Activated CD8-positive, alpha-beta memory T cell treated with anti-CD3 and anti-CD28 coated beads for 1 hour (primary cell): ENCODE measurements around the gene CELF4.

Experiments
- DNase-seq, 2 donors: peaks; one replicate each; pipeline ENCODE4 v3.0.0-alpha.2; 2020; ENCODE audit warnings: low read depth in 1 of 2; ENCODE audit errors: extremely low read depth in 1 of 2

CELF4 gene

GRCh38 chr18:37574113-37574512 lies 8.5 kb upstream of the CELF4 start:
- DNase-seq, result no peak

DNA sequence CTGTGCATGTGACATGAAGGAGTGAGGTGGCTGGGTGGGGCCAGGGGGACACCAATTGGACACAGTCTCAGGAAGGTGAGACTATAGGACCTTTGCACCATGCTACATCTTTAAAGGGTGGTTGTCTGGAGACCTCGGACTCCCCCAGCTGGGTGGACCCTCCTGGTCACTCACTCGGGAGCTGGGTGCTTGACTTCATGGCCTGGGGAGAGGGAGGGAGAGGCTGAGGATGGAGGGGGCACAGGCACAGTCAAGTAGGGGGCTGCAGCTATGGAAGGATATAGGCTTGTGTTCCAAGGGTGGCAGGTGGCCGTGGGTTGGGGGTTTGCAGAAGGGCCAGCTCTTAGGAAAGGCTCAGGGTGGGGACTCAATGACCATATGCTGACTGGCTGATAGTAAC lies 7.1 kb upstream of the CELF4 start:
- no peak for DNase-seq

DNA sequence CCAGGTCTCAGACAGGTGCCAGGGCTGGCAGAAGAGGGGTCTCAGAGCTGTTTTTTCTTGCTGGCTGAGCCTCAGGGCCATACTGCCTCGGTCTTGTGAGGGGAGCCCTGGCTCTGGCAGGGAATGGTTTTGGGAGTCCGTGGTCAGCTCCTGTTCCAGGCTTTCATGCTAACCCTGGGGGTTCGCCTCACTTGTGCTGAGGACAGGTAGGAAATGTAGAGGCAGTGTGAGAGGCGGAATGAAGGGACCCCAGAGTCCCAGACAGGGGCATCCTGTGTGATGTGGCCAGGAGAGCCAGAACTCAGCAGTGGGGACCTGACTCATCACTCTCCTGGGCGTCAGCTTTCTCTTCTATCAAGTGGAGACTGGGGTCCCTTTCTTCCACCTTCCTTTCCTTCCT lies 5.7 kb upstream of the CELF4 start:
- no peak for DNase-seq

- no peak for DNase-seq
Measured at GRCh38 chr18:37570336-37570930, 4.8 kb upstream of the CELF4 start.

- DNase-seq, result no peak
Measured at GRCh38 chr18:37568671-37569070, 3.1 kb upstream of the CELF4 start.

- DNase-seq, result no peak
Measured at GRCh38 chr18:37567994-37568359, 2.4 kb upstream of the CELF4 start.

DNA sequence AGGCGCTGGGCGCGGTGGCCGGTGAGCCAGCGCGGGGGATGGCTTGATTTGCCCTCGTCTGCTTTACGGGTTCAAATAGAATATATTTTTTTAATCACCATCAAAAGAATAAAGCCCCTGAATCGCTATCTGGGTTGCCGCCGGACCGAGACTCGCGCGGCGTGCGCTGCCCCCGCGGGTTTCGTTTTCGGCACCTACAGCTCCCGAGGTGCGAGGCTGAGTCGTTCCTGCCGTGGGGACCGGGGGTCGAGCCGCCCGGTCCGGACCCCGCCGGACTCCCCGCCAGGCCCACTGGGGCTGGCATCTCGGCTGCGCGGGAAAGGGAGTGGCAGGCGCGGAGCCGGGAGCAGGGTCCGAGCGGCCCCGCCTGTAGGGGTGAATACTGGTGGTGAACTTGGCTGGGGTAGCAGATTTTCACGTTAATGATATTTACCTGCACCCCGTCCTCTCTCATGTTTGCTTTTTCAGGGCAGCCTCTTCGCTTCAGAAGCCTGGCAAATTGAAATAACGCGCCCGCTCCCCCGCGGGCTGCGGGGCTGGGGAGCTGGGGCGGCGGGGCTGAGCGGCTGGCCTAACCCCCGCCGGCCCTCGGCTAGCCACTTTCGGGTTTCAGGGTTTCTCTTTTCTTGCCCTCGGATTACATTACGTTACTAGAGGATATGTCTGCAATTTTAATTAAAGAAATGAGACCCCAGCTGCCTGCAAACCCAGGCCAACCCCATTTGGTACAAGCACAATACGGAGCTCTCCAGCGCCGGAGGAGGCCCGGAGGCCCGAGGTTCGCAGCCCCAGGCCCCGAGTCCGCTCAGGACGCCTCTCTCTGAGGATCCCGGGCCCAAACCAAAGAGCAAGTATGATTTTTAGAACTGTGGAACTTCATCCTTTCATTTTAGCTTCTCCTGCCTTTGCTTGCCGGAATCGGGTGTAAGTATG lies 1.7 kb upstream of the CELF4 start:
- DNase-seq, result no peak

DNA sequence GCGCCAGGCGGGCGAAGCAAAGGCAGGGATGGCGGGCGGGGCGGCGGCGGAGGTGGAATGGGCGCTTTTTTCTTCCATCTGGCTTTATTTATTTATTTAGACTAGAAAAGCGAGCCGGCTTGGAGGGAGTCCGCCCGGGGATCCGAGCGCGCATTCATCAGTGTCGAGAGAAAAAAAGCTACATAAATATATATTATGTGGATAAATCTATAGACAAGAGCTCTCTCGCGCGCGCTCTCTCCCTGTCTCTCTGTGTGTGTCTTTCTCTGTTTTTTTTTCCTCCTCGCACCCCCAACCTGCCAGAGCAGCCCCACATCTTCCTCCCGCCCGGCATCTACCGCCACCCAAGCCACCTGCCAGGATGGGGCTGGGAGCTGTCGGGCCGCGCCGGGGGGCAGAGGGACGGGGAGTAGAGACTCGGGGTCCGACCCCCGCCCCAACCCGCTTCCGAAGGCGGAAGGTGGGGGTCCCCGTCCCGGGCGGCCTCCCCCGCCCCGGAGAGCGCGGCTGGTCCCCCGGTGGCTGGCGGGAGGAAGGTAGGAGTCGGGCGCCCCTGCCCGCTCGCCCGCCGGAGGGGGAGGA lies 972 bp upstream of the CELF4 start:
- no peak for DNase-seq

DNA sequence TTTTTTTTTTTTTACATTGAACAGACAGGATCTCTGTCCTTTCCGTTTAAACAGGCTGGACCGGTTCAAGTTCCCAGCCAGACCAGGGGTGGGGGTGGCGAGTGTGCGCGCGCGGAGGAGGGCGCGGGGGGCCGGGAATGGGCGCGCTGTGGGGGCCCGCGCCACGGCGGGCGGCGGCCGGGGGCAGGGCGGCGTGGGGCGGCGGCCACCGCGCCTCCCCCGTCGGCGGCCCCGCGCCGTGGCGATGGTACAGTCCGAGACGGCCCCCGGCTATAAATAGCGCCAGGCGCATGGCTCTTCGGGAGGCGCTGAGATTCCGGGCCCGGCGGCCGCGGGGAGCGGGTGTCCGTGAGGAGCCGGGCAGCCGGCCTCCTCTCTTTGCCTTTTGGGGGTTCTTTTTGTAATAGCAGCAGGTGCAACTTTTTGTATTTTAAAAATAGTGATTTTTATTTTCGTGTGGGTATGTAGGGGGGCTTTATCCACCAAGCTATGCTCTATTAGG lies 430 bp upstream of the CELF4 start:
- no peak for DNase-seq

GRCh38 chr18:37564711-37565100 lies 892 bp downstream of the CELF4 start:
- no peak for DNase-seq

- no peak for DNase-seq
Measured at GRCh38 chr18:37563931-37564392, 1.6 kb downstream of the CELF4 start.

GRCh38 chr18:37561986-37562385 lies 3.6 kb downstream of the CELF4 start:
- DNase-seq, result no peak

DNA sequence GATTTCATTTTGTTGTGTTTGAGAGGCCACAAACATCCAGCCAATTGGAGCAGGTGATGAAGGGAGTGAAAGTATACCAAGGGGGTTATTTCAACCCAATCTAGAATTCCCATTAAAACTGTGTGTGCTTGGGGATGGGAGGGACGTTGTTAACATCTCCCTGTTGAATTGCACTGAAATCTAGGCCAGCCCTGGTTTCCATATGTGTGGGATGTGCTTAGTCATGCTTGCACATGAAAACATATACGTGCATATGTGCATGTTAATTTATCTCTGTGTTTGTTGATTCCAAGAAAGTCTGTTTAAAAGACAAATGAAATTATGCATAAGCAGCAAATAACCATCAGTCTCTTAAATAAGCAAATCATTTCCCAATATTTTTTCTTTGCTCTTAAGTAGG lies 5.6 kb downstream of the CELF4 start:
- no peak for DNase-seq

GRCh38 chr18:37559194-37559593 lies 6.4 kb downstream of the CELF4 start:
- DNase-seq, result no peak

GRCh38 chr18:37554399-37554787 lies 11.2 kb downstream of the CELF4 start:
- DNase-seq, result no peak

DNA sequence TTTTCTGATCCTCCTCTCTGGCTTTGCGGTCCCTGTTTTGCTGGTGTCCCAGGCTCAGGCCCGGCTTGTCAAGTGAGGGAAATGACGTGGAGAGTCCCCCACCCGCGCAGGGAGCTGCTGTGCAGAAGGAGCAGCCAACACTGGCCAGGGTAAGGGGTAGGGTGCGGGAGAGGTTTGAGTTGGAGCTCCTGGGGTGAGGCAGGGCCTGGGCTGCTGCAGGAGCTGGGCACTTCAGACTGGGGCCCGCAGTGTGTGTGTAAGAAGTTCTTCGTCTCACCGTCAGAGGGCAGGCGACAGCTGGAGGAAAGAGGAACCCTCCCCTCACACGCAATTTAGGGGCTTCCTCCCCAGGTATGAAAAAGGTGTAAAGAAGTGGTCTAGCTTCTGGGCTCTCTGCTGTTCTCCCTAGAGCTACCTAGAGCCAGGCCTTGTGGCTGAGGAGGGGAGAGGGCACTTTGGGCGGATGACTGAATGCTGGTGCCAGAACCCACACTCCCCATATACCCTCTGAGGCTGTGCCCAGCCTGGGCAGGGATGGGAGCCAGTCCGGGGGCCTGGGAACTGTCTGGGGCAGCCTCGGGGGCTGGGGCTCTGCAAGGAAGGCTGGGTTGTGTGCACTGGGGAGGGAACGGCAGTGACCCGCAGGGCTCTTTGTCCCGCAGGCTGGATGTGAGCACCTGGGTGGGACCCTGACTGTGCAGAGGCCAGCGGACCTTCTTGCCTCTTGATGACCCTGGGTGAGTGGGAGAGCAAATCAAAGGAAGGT lies 11.8 kb downstream of the CELF4 start:
- DNase-seq, result no peak

- DNase-seq, result no peak
Measured at GRCh38 chr18:37552286-37552685, 13.3 kb downstream of the CELF4 start.

GRCh38 chr18:37551846-37552245 lies 13.8 kb downstream of the CELF4 start:
- DNase-seq, result no peak

DNA sequence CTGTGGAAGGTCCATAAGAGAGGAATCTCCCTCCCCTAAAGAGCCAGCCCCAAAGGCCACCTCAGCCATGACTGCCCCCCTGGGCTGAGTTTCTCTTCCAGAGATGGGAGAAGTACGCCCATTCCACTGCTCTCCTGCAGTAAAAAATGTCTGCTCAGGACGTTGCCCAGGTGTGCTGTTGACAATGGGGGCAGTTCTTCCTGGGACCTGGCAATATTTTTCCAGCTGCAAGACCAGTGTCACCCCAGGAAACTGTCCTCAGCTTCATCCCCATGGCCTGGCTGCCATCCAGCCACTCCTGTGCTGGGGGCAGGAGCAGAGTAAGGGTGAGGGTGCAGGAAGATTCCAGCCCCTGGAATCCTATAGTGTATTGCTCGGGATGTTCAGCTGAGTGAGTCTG lies 14.3 kb downstream of the CELF4 start:
- DNase-seq, result no peak

- DNase-seq, result no peak
Measured at GRCh38 chr18:37550118-37550875, 15.3 kb downstream of the CELF4 start.
